Ecto neural progenitor cell (in vitro differentiated cells): Measurements from ENCODE around the gene RASL11B.

ENCODE experiments used
- DNase-seq: peaks from one replicate; pipeline ENCODE4 v3.0.0-alpha.2; 2018; ENCODE audit warnings: low spot score

RASL11B gene

GRCh38 chr4:52915730-52916300 lies 53.7 kb downstream of the RASL11B start:
- DNase-seq: no peak
